GM18909 (cell line): ENCODE measurements around the gene CCDC186.

Source experiments
- ATAC-seq: cut with Tn5 transposase; IDR thresholded peaks from one replicate; pipeline ENCODE4 v1.9.1; 2021; ENCODE audit warnings: mild to moderate bottlenecking; ENCODE audit not compliant: unreplicated experiment, poor library complexity

Gene CCDC186

GRCh38 chr10:114118514-114118913 lies 55.5 kb downstream of the CCDC186 start:
- no peak for ATAC-seq

- no peak for ATAC-seq
Measured at GRCh38 chr10:114117728-114118127, 56.3 kb downstream of the CCDC186 start.

DNA sequence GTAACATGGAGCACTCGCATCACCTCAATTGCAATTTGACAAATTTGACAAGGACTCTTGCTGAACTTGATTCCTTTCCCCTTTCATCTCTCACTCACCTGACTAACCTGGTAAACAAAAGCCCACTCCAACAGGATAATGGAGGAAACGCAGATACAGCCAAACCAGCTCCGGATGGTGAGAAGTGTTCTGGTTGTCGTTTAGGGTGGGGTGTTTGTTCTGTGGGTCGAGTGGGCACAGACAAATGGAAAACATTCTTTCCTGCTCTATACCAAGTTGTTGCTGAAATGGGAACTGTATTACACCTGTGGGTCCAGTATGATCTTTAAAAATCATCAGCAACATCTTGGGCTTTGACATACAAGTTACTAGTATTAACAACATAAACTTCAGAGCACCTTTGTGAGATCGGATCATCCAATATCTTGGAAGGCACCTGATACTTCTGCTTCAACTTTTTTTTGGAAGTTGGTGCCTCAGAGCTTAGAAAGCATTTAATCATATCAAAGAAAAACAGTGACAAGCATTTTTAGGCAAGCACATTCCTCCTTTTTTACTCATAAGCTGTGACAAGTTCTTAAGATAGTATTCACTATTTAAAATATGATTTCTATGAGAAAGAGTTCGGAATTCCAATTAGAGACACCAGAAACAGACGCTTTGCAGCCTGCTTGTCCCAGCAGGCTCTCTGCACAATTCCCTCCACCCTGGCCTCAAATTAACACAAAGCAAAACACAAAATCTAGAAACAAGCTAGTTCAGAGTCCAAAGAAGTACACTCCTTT lies 58.1 kb downstream of the CCDC186 start:
- ATAC-seq, result no peak

DNA sequence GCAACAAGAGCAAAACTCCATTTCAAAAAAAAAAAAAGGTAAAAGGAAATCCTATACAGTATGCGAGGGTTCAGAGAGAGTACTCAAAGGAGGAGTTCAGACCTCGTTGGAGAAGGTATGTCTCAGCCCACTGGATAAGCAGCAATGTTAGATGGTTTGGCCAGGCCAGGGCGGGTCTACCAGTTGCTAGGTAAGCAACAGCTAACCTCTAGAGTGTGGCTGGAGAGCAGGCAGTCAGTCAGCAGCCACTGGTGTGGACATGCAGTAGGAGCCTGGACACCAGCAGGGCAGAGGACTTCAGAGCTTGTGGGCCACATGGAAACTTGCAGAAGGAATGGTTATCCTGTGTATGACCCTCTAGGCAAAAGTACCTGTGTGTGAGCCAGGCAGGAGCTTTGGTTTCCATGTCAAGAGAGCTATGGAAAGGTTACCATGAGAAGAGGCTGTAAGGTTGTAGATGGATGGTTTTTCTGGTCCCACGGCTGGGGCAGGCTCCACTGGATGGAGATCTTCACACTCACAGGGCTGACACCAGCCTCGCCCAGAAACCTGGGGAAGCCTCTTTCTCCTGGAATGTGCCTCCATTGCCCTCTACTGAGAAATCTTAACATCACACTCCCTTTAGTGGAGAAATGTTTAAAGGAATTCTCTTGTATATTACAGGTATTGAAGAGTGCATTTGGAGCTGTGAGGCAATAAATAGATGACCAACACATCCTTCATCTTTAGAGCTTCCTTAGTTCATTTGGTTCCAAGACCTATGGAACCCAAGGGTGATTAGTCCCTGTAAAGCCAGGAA lies 63.6 kb downstream of the CCDC186 start:
- ATAC-seq, result no peak

DNA sequence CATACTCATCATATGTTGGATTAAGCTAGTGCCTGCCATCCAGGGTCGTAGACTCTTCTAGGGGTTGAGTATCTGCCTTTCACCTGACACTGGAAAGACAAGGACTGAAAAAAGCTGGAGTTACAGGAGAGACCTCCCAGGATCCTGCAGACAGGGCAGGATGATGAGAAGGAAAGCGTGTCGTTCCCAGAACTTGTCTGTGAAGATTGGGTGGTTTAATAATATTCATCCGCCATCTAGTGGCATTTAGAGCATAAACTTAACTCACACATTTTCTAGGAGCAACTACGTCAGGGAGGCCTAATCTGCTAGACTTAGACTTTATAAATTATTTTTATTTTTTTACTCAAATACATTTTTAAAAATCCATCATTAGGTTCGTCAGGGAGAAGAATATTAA lies 70.7 kb downstream of the CCDC186 start:
- no peak for ATAC-seq

DNA sequence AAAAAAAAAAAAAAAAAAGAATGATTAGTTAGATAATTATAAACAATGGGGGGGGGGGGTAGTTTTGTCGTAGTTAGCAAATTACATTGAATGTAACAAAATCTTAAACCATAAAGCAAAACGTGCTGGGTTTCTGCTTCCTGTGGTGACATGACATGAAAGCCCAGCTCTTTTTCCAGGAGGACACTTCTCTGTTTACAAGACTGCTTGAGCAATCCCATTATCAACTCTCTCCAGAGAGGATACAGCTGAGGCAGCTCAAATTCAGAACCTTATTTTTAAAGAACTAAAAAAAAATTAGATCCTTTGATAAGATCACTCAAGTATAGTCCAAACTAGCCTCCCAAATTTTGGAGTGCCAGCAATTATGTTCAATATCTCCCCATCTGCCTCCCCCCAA lies 71.7 kb downstream of the CCDC186 start:
- ATAC-seq, result no peak

- ATAC-seq, result no peak
Measured at GRCh38 chr10:114100848-114101741, 72.9 kb downstream of the CCDC186 start.

DNA sequence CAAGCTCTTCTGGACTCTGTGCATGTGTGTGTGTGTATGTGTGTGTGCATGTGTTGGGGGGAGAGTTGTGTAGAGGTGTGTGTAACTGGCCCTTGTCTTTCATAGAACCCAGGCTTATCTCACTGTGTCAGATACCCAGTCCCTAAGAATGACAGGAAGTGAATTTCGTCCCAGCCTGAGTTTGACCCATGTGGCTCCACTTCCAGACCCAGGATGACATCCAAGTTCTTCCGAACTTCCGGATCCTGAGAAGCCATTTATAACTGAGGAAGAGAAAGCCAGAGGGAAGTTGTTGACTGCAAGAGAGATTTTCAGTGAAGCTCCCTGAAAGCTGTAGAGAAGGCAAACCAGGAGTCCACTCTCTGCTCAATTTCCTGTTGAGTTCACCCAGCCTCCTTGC lies 77.1 kb downstream of the CCDC186 start:
- no peak for ATAC-seq

DNA sequence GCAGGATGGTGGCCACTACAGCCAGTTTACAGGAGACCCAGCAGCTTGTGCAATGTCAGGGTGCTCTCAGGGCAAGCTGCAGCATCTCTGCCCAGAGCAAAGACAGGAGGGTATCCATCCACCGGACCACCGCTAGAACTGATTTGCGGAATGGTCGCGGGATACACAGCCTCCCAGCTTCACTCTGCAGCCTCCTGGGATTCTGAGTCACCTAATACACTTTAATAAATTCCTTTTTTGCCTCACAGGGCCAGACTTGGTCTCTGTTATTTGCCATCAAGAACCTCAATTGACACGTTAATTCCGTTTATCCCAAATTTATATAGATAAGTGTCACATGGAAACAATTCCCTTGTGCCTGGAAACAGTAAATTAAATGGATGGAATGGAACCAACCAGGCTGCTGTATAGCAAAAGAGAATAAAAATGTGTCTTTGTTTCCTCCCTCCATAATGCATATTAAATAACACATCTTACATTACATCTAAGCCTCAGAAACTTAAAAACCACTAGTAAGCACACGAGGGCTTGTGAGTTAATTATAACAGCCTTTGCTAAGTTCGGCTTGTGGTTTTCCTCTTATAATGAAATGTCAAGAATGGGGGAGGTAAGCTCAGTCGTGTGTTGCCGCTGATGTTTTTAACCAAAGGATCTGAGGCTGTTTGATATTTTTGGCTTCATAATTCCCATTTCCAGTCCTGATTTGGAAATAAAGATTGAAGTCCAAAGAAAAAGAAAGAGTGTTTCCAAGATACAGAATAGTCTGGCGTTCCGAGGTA lies 78.3 kb downstream of the CCDC186 start:
- peak; percentile 60 for ATAC-seq

DNA sequence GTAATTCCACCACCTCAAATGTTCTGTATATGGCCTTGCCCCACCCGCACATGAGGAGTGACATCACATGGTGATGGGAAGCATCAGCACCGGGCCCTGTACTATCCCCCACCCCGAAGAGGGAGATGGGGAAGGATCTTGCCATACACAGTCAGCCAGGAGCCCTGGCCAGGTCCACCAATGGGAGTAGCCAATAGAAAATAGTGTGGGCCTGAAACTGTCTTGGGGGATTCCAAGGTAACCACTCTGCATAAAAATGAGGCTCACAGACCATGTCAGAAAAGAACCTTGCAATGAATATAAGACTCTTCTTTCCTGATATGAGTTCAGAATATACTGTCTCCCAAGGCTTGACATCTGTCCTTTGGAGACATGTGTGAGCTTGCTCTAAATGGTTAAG lies 79.2 kb downstream of the CCDC186 start:
- ATAC-seq, result no peak

GRCh38 chr10:114087655-114088054 lies 86.3 kb downstream of the CCDC186 start:
- ATAC-seq, result no peak

DNA sequence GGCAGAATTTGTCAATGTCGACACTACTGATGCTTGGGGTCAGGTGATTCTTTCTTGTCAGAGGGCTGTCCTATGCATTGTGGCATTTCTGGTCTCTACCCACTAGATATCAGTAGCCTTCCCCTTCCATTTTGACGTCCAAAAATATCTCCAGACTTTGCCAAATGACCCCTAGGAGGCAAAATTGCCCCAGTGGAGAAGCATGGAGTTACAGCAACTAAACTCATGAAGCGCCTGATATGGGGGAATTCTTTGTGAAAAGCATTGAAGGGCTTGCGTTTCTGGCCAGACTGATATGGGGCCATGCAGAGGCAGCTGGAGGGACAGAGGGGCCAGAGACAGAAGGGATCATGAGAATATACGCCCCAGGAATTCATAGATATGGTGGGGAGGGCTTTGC lies 86.7 kb downstream of the CCDC186 start:
- no peak for ATAC-seq

DNA sequence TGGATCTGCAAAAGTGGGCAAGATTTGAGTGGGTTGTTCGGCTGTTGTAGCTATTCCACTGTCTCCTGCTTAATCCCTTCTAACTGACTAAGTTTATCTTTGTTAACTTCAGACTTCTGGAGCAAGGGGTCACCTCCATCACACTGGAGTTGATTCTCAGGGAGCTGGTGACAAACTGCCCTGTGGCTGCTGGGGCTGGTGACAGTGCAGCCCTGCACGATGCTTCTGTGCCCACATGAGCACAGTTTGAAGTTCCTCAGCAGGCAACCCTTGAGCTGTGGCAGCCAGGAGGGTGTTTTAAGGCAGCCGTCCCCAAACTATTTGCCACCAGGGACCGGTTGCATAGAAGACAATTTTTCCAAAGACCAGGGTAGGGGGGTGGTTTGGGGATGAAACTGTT lies 89.8 kb downstream of the CCDC186 start:
- ATAC-seq, result no peak

- ATAC-seq, result no peak
Measured at GRCh38 chr10:114083040-114083439, 91.0 kb downstream of the CCDC186 start.

GRCh38 chr10:114081911-114082583 lies 92.0 kb downstream of the CCDC186 start:
- no peak for ATAC-seq

DNA sequence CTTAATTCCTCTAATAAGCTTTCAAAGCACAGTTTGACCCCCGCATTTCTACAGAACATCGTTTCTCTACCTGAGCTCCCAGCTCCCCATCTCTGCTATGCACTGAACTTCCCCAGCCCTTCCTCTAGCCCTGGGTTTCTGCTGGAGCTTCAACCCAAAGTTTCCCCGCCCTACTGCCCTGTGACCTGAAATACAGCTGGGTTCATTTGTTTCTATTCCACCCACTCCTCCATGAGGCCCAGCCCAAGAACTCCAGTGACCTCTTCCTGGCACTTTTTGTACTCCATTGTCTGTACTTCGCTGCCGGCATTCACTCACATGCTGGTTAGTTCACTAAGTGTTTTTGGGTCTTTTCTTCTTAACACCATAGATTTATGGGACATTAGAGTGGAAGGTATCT lies 94.6 kb downstream of the CCDC186 start:
- no peak for ATAC-seq

DNA sequence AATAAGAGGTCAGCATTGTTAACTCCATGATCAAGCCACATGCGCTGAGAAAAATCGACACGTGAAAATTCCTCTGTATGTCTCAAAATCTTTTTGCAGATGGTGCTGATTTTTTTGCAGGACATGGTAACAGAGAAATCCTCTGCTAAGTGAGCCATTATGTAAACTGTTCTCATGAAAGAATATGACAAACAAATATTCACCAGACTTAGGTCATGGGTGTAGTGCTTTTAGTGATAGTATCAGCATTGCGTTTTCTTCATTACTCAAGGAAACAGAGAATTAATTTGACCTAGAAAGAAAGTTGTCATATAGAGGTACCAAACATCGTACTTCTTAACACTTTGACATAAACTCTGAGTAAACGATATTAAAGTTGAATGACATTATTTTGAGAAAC lies 95.7 kb downstream of the CCDC186 start:
- ATAC-seq, result no peak

DNA sequence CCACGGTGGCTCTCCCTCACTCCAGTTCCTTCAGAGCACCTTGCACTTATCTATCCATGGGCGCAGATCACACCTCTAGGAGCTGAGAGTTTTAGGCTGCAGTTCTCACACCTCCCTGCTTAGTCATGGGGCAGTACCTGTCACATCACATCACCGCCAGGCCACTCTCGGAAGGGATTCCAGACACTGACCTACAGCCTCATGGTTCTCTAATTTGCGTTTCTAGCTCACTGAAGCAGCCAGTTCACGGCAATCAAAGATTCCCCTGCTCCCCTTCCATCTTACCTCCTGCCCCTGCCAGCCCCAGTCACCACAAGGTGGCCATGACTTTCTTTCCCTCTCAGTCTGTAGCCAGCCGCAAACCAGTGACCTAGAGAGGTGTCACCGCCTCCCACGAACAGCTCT lies 96.2 kb downstream of the CCDC186 start:
- ATAC-seq, result peak; percentile 75

GRCh38 chr10:114077347-114077746 lies 96.7 kb downstream of the CCDC186 start:
- no peak for ATAC-seq
